Parathyroid adenoma (tissue), 2 donors: ENCODE results near the gene APH1A.
A peak's percentile ranks its signal among the peaks of the same experiment; 100 is the strongest.

Source experiments
- H2AFZ ChIP-seq: fragments of 300-600 bp; sonication (generic); one replicate; pipeline ENCODE4 v1.7.0; 2017; ENCODE audit warnings: antibody characterized with exemption, mild to moderate bottlenecking
- H3K27ac ChIP-seq: fragments of 300-600 bp; sonication (generic); one replicate; pipeline ENCODE4 v1.7.0; 2017
- H3K27me3 ChIP-seq: fragments of 300-600 bp; sonication (generic); one replicate; pipeline ENCODE4 v1.7.0; 2017; ENCODE audit warnings: low read length; ENCODE audit not compliant: control insufficient read depth, insufficient read depth
- H3K36me3 ChIP-seq: fragments of 300-600 bp; sonication (generic); one replicate; pipeline ENCODE4 v1.7.0; 2017; ENCODE audit warnings: low read length; ENCODE audit not compliant: control insufficient read depth, insufficient read depth
- H3K4me1 ChIP-seq: fragments of 300-600 bp; sonication (generic); one replicate; pipeline ENCODE4 v1.7.0; 2017; ENCODE audit warnings: control low read depth
- H3K4me2 ChIP-seq: fragments of 300-600 bp; sonication (generic); one replicate; pipeline ENCODE4 v1.7.0; 2017; ENCODE audit warnings: low read length
- H3K4me3 ChIP-seq: fragments of 300-600 bp; sonication (generic); one replicate; pipeline ENCODE4 v1.7.0; 2017; ENCODE audit warnings: low read depth, low read length
- H3K79me2 ChIP-seq: fragments of 300-600 bp; sonication (generic); one replicate; pipeline ENCODE4 v1.7.0; 2017; ENCODE audit warnings: control low read depth
- H3K9ac ChIP-seq: fragments of 300-600 bp; sonication (generic); one replicate; pipeline ENCODE4 v1.7.0; 2017; ENCODE audit warnings: mild to moderate bottlenecking
- H3K9me3 ChIP-seq: fragments of 300-600 bp; sonication (generic); one replicate; pipeline ENCODE4 v1.7.0; 2017; ENCODE audit warnings: low read length; ENCODE audit not compliant: control insufficient read depth
- TF ChIP-seq, protein P1 (sequence below): fragments of 300-600 bp; sonication (generic); IDR thresholded peaks from one replicate; pipeline ENCODE4 v1.7.0; 2017; ENCODE audit warnings: antibody characterized with exemption, mild to moderate bottlenecking
- donor health status: primary hyperparathyroidism.

Gene APH1A

GRCh38 chr1:150281221-150281757, 12.5 kb upstream of the APH1A start:
- Histone ChIP-seq H2AFZ (peak overlapping the region; percentile 91), H3K9me3 (no peaks in the 10 kb centered on the region), H3K4me3 (peak overlapping the region; percentile 97), H3K4me1 (no peaks in the 10 kb centered on the region), H3K36me3 (no peaks in the 10 kb centered on the region), H3K79me2 (no peaks in the 10 kb centered on the region), H3K27me3 (no peaks in the 10 kb centered on the region), H3K27ac (peak overlapping the region; percentile 93), H3K4me2 (peak overlapping the region; percentile 99), H3K9ac (no peak overlapping the region)
- TF ChIP-seq, protein P1, sequence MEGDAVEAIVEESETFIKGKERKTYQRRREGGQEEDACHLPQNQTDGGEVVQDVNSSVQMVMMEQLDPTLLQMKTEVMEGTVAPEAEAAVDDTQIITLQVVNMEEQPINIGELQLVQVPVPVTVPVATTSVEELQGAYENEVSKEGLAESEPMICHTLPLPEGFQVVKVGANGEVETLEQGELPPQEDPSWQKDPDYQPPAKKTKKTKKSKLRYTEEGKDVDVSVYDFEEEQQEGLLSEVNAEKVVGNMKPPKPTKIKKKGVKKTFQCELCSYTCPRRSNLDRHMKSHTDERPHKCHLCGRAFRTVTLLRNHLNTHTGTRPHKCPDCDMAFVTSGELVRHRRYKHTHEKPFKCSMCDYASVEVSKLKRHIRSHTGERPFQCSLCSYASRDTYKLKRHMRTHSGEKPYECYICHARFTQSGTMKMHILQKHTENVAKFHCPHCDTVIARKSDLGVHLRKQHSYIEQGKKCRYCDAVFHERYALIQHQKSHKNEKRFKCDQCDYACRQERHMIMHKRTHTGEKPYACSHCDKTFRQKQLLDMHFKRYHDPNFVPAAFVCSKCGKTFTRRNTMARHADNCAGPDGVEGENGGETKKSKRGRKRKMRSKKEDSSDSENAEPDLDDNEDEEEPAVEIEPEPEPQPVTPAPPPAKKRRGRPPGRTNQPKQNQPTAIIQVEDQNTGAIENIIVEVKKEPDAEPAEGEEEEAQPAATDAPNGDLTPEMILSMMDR: peak; percentile 75

GRCh38 chr1:150280138-150280707, 11.4 kb upstream of the APH1A start:
- no peak overlapping the region for H3K4me3 ChIP-seq
- TF ChIP-seq, protein P1: no peak
- peak overlapping the region; percentile 93 for H3K27ac ChIP-seq
- no peaks in the 10 kb centered on the region for H3K79me2 ChIP-seq
- no peaks in the 10 kb centered on the region for H3K36me3 ChIP-seq
- H2AFZ ChIP-seq: no peak overlapping the region
- no peaks in the 10 kb centered on the region for H3K27me3 ChIP-seq
- H3K4me1 ChIP-seq: no peaks in the 10 kb centered on the region
- no peaks in the 10 kb centered on the region for H3K9me3 ChIP-seq
- no peak overlapping the region for H3K9ac ChIP-seq
- H3K4me2 ChIP-seq: no peak overlapping the region

- TF ChIP-seq, protein P1: no peak
- Histone ChIP-seq H2AFZ (peak overlapping the region; percentile 73), H3K36me3 (no peaks in the 10 kb centered on the region), H3K79me2 (peaks cover 4% of the 10 kb centered on the region), H3K4me1 (peaks cover 2% of the 10 kb centered on the region), H3K9me3 (no peaks in the 10 kb centered on the region), H3K4me3 (no peak overlapping the region), H3K27me3 (no peaks in the 10 kb centered on the region), H3K4me2 (peak overlapping the region; percentile 57), H3K9ac (no peak overlapping the region), H3K27ac (peak overlapping the region; percentile 29)
These were observed 4.5 kb upstream of the APH1A start for GRCh38 chr1:150273311-150273710.

DNA sequence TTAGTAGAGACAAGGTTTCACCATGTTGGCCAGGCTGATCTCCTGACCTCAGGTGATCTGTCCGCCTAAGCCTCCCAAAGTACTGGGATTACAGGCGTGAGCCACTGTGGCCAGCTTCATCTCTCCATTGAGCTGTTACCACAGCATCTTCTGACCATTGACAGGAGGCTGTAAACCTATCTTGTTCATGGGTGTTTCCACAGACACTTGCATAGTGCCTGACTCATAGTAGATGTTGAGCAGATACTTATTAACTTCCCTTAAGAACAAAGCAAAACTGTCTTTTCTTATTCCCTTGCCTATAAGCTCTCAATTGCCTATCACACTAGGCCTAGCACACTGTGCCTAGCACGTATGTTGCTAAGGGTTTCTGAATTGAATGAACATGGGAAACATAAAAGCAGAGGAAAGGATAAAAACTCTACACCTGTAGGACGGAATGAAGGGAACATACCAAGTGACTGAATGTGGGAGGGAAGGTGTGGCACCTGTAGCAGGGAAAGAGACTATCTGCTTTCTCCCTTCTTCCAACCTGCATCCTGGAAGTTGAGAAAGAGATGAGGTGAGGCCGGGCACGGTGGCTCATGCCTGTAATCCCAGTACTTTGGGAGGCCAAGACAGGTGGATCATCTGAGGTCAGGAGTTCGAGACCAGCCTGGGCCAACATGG, 2.6 kb upstream of the APH1A start:
- H3K79me2 ChIP-seq: peaks cover 12% of the 10 kb centered on the region

More for the DNA sequence above, 2.6 kb upstream of the APH1A start:
- no peaks in the 10 kb centered on the region for H3K27me3 ChIP-seq
- no peak overlapping the region for H2AFZ ChIP-seq
- peaks cover 8% of the 10 kb centered on the region for H3K4me1 ChIP-seq
- no peaks in the 10 kb centered on the region for H3K9me3 ChIP-seq
- H3K4me3 ChIP-seq: no peak overlapping the region
- H3K4me2 ChIP-seq: no peak overlapping the region
- no peaks in the 10 kb centered on the region for H3K36me3 ChIP-seq
- TF ChIP-seq, protein P1: no peak
- H3K27ac ChIP-seq: peak overlapping the region; percentile 30
- H3K9ac ChIP-seq: no peak overlapping the region
